Epidermal melanocyte (primary cell): ENCODE data around the gene OTUD4.
"Not testable (repeated sequence)": the region's sequence is repeated elsewhere in the genome, so short reads cannot be mapped to it uniquely, and the experiment has no call there.

ENCODE experiments used
- DNase-seq: peaks from one replicate; pipeline ENCODE4 v3.0.0; 2011; ENCODE audit warnings: low spot score; ENCODE audit not compliant: insufficient read length

OTUD4 gene

GRCh38 chr4:145179861-145180297 lies 510 bp downstream of the OTUD4 start:
- not testable (repeated sequence) for DNase-seq

GRCh38 chr4:145179281-145179860 lies 1.0 kb downstream of the OTUD4 start:
- no peak for DNase-seq

- no peak for DNase-seq
Observed at GRCh38 chr4:145178740-145179280, 1.6 kb downstream of the OTUD4 start.

GRCh38 chr4:145177906-145178538 lies 2.4 kb downstream of the OTUD4 start:
- DNase-seq = no peak

DNA sequence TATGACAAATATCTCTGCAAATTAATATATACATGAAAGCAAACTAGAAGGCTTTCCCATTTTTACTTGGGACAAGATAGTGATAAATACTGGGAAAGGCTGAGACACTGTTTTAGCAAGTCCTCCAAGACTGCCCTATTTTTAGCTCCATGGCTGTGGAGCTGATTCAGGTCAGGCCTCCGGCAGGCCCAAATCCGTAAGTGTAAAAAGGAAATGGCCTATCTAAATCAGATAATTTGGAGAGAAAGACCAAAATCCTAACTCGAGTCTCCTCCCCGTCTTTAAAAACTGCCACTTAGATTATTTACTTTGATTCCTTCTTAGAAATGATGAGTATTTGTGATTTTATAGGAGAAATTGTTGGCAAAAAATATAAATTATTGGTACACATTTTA lies 2.9 kb downstream of the OTUD4 start:
- no peak for DNase-seq

- no peak for DNase-seq
Observed at GRCh38 chr4:145176641-145177432, 3.6 kb downstream of the OTUD4 start.

DNA sequence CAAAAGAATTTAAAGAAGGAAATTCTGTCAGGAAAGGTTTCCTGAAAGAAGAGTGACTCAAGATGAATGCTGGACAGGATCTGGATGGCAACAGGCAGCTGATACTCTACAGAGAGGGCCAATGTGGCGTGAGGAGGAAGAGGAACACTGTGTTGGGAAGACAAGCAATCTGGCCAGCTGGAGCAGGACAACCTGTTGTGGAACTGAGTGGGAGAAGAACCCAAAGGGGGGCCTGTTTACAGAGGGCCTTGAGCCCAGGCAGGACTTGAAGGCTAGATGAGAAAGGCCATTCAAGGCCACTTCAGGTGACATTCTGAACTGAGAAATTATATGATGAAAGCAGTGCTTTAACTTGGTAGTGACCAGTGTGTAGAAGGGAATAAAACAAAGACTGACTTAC lies 8.5 kb downstream of the OTUD4 start:
- no peak for DNase-seq

DNA sequence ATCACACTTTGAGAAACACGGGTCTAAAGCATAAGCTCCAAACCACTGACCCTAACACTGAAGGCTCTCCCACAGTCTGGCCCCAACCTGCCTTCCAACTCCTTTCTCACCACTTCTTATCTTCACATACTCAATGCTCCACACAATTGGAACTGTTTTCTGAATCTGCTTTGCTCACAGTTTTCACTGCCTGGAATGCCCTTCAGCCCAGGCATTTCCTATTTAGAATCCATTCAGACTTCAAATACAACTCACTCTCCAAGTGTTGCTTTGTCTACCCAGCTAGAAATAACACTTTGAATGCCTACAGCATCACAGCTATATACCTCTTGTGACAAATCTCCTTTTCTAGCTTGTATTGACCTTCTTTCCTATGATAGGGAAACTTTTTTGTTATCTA lies 10.2 kb downstream of the OTUD4 start:
- DNase-seq = no peak

DNA sequence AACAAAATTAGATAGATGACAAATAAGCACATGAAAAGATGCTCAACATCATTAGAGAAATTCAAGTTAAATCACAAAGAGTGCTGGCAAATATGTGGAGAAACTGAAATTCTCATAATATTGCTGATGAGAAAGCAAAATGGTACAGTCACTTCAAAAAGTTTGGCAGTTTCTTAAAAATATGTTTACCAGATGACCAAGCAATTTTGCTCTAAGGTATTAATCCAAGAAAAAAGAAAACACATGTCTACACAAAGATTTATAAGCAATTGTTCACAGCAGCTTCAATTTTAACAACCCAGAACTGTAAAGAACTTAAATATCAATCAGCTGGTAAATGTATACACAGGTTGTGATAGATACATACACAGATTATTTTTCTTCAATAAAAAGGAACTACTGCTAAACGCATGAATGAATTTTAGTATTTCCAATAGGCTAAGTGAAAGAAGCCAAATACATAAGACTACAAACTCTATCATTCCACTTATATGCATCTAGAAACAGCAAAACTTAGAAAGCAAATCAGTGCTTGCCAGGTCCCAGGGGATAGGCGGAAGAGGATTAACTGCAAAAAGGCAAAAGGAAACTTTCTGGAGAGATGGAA lies 11.7 kb downstream of the OTUD4 start:
- DNase-seq = no peak

- DNase-seq = no peak
Observed at GRCh38 chr4:145167887-145168286, 12.5 kb downstream of the OTUD4 start.

DNA sequence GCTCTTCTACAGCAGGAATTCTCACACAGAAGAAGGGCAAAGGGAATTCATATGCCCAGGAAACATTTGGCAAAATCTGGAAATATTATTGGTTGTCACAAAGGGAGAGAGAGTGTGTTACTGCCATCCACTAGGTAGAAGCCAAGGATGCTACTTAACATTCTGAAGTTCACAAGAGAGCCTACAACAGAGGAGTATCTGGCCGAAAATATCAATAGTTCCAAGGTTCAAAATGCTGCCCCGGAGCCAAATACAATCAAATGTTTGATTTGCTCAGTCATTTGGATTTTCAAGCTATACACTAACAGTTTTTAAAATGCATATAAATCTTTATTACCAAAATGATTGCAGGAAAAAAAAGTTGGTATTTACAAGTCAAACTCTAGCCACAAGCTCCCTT lies 18.8 kb downstream of the OTUD4 start:
- DNase-seq = no peak

GRCh38 chr4:145156986-145157385 lies 23.4 kb downstream of the OTUD4 start:
- no peak for DNase-seq

GRCh38 chr4:145155268-145155870 lies 25.0 kb downstream of the OTUD4 start:
- no peak for DNase-seq

DNA sequence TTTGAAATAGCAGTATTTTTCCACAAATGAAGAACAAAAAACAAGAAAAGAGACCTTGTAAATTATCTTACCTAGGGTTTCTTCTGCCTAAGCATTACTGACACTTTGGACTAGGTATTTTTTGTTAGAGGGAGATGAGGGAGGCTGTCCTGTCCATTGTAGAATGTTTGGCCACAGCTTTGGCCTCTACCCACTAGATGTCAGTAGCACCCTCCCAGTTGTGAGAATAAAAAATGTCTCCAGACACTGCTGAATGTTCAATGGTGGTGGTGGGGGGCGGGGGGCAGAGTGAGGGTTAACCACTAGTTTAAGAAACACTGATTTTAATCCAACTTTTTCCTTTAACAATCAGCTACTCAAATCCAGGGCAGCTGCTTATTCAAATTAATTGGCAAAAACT lies 25.8 kb downstream of the OTUD4 start:
- DNase-seq = no peak

- no peak for DNase-seq
Observed at GRCh38 chr4:145153904-145154298, 26.5 kb downstream of the OTUD4 start.

- no peak for DNase-seq
Observed at GRCh38 chr4:145153181-145153903, 27.0 kb downstream of the OTUD4 start.

- no peak for DNase-seq
Observed at GRCh38 chr4:145148980-145149379, 31.4 kb downstream of the OTUD4 start.

GRCh38 chr4:145136219-145136618 lies 44.2 kb downstream of the OTUD4 start:
- DNase-seq = not testable (repeated sequence)

GRCh38 chr4:145132511-145133098 lies 47.8 kb downstream of the OTUD4 start:
- no peak for DNase-seq

DNA sequence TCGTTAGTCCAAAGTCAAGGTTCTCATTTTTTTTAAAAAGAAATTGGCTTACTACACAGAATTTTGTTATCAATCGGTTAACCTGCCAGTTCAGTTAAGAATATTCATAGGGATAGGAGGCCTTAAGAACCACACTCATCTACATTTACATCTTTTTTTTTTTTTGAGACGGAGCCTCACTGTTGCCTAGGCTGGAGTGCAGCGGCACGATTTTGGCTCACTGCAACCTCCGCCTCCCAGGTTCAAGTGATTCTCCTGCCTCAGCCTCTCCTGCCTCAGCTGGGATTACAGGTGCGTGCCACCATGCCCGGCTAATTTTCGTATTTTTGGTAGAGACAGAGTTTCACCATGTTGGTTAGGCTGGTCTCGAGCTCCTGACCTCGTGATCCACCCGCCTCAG lies 48.5 kb downstream of the OTUD4 start:
- no peak for DNase-seq
